Measurements from ENCODE around the gene GGA3.
"Not testable (repeated sequence)": the region's sequence is repeated elsewhere in the genome, so short reads cannot be mapped to it uniquely, and the experiment has no call there.

The GGA3 gene

GRCh38 chr17:75261336-75262111 lies at the start of gene GGA3, which contains the start of gene MRPS7:
TSS of gene GGA3 (minus strand) at chr17:75261606. CDS start at chr17:75261587, 19 bp downstream.
TSS of gene MRPS7 (plus strand) at chr17:75261879. CDS start at chr17:75261901, 22 bp downstream.
- DNase-seq: peak; percentile 85

- no peak for DNase-seq
Measured at GRCh38 chr17:75308732-75309629, 47.6 kb upstream of the GGA3 start.

GRCh38 chr17:75307957-75308731 lies 46.7 kb upstream of the GGA3 start:
- DNase-seq: no peak

- no peak for DNase-seq
Measured at GRCh38 chr17:75301502-75302206, 40.2 kb upstream of the GGA3 start.

GRCh38 chr17:75301049-75301448 lies 39.6 kb upstream of the GGA3 start:
- no peak for DNase-seq

GRCh38 chr17:75300280-75300679 lies 38.9 kb upstream of the GGA3 start:
- no peak for DNase-seq

GRCh38 chr17:75295201-75296158 lies 34.1 kb upstream of the GGA3 start:
- DNase-seq: no peak

GRCh38 chr17:75292810-75293448 lies 31.5 kb upstream of the GGA3 start:
- DNase-seq: not testable (repeated sequence)

- peak; percentile 38 for DNase-seq
Measured at GRCh38 chr17:75289832-75290337, 28.5 kb upstream of the GGA3 start.

GRCh38 chr17:75289115-75289831 lies 27.9 kb upstream of the GGA3 start, which contains the start of gene SLC25A19:
TSS of gene SLC25A19 (minus strand) at chr17:75289433. CDS start at chr17:75286764, 2,669 bp downstream.
- DNase-seq: peak; percentile 99

GRCh38 chr17:75288770-75289114 lies 27.3 kb upstream of the GGA3 start:
- peak; percentile 14 for DNase-seq

GRCh38 chr17:75288359-75288758 lies 27.0 kb upstream of the GGA3 start:
- no peak for DNase-seq

GRCh38 chr17:75287221-75287620 lies 25.8 kb upstream of the GGA3 start:
- DNase-seq: no peak

- DNase-seq: no peak
Measured at GRCh38 chr17:75285123-75285522, 23.7 kb upstream of the GGA3 start.

GRCh38 chr17:75280189-75280588 lies 18.8 kb upstream of the GGA3 start:
- peak; percentile 32 for DNase-seq

- peak; percentile 63 for DNase-seq
Measured at GRCh38 chr17:75277664-75278071, 16.3 kb upstream of the GGA3 start.

GRCh38 chr17:75273977-75274708 lies 12.7 kb upstream of the GGA3 start:
- DNase-seq: peak; percentile 87

GRCh38 chr17:75272848-75273184 lies 11.4 kb upstream of the GGA3 start:
- DNase-seq: no peak

Data from NCI-H226 (cell line).